GM21360 (cell line): ENCODE results near the gene HAPSTR1.
"Not testable (repeated sequence)": the region's sequence is repeated elsewhere in the genome, so short reads cannot be mapped to it uniquely, and the experiment has no call there.

Experiments used
- ATAC-seq: cut with Tn5 transposase; IDR thresholded peaks from one replicate; pipeline ENCODE4 v1.9.1; 2021; ENCODE audit warnings: mild to moderate bottlenecking, moderate library complexity; ENCODE audit not compliant: unreplicated experiment

Gene HAPSTR1, protein sequence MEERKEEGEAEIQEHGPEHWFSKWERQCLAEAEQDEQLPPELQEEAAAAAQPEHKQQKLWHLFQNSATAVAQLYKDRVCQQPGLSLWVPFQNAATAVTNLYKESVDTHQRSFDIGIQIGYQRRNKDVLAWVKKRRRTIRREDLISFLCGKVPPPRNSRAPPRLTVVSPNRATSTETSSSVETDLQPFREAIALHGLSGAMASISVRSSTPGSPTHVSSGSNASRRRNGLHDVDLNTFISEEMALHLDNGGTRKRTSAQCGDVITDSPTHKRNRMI

DNA sequence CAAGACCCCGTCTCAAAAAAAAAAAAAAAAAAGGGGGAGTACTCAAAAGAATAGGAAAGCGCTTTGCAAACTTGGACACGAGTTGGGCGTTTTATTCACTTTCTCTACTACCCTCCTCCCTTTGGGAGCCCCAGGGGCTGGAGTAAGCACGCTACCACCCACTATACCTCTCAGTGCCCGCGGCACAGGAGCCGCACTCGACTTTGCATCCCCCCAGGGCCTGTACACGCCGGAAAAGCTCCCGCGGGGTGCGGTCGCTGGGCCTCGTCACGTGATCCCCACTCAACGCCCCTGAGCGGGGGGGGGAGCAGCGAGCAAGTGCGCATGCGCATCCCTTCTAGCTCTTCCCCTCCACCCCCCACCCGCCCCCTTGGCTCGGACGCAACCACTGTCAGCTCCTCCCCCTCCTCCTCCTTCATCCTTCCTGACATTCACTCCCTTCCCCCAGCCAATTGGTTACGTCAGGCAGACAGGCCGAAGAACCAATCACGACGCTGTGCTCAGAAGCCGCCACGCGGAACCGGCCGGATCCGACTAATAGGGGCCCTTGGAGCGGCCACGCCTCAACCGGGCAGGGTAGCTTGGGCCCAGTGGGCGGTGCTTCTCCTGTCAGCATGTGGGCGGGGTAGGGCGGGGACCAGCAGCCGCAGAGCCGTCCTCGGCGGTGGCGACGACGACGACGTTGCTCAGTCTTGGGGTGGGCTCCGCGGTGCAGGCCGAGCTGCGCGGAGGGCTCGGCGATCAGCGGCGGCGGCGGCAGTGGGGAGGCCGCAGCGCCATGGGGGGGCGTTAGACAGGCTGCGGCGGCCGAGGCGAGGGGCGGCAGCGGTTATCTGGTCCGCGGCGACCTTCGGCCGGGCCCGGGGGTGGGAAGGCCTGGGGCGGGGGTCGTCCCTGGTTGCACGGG, at the start of gene HAPSTR1:
Gene HAPSTR1 (plus strand): TSS at position 685 of the 907 bp plus-strand sequence. CDS start 401 bp downstream, outside the sequence.
- peak; percentile 85 for ATAC-seq

DNA sequence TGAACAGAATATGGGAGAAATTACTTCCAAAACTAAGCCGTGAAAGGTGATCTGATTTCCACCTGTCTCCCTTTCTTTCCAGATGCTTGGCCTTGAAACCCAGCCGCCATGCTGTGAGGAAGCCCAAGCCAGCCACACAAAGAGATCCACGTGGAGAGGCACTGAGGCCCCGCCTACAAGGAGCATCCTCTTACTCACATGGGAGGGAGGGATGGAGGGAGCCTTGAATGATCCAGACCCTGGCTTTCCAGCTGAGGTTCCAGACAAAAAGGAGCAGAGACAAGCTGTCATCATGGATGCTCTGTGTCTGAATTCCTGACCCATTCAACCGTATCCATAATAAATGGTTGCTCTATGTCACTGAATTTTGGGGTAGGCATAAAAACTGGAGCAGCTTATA, 48.9 kb upstream of the HAPSTR1 start:
- ATAC-seq: no peak

DNA sequence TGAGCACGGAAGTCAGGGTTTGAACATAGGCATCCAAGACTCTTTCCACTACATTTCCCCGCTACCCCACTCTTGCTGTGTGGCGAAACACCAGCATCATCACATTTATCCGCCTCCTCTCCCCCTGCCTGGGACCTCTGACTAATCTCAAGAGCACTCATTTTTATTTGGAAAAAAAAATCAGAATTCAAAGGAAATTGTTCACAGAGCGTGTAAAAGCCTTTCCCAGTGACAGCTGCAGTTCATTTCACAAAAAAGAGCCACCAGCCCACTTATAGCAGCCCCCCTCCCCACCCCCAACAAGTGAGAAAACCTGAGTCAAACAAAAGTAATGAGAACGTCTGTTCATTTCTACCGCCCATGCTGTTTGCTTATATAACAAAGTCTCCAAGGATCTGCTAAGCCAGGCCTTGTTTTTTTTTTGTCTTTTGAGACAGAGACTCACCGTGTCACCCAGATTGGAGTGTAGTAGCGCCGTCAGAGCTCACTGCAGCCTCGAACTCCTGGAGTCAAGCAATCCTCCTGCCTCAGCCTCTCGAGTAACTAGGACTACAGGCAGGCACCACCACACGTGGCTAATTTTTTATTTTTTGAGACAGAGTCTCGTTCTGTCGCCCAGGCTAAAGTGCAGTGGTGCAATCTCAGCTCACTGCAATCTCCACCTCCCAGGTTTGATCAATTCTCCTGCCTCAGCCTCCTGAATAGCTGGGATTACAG, 48.3 kb upstream of the HAPSTR1 start:
- no peak for ATAC-seq

DNA sequence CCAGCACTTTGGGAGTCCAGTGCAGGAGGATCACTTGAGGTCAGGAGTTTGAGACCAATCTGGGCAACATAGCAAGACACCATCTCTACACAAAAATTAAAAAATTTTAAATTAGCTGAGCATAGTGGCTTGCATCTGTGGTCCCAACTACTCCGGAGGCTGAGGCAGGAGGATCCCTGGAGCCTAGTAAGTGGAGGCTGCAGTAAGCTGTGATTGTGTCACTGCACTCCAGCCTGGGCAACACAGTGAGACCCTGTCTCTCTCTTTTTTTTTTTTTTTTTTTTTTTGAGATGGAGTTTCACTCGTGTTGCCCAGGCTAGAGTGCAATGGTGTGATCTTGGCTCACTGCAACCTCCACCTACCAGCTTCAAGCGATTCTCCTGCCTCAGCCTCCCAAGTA, 45.9 kb upstream of the HAPSTR1 start:
- not testable (repeated sequence) for ATAC-seq

DNA sequence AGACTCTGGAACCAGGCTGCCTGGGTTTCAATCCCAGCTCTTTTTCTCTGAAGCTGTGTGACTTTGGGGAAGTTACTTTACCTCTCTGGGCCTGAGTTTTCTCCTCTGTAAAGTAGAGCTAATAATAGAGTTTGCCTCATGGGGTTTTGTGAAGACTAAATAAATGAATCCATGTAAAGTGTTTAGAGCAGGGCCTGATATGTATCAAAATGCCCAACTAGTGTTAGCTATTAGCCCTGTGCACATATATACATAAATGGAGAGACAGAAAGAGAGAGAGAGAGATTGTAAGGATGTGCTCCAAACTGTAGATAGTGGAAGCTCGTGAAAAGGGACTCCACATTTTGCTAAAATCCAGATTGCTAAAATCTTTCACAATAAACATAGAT, 44.8 kb upstream of the HAPSTR1 start:
- no peak for ATAC-seq

DNA sequence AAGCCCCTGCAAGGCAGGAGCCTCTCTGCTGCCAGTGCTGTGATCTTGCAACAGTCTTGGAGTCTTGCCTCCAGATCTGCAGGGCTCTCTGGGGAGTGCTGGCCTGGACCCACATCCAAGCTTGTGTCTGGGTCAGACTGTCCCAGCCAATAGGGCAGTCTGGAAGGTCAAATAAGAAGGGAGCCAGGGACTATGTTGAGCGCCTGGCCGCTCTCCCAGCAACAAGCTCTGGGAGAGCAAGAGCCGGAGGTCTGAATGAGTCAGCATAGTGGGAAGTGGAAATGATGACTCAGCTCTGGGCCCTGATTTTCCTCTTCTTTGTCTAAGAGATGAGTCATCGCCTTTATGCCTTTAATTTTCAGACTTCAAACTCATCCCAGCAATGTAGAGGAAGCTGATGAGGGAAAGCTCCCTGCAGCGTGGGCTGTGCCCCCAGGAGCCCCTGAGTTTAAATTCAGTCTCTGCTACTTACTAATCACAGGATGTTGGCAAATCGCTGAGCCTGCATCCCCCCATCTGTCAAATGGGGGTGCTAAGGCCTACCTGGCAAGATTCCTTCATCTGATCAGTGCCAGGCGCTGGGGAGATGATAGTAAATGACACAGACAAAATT, 43.6 kb upstream of the HAPSTR1 start:
- ATAC-seq: peak; percentile 63

DNA sequence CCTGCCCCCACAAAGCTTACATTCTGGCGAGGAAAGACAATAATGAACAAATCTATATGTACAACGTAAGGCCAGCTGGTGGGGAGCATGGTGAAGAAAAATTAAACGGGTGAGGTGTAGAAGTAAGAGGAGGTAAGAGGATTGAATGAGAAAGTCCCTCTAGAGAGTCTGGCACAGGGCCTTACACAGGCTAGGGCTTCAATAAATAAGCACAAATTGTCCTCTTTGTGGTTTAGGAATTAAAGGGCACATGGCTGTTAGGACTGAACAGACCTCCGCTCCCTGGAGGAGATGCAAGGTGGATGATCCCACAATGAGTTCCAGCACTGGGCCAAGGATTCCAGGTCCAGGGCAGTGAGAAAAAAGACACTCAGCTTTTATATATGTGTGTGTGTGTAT, 43.1 kb upstream of the HAPSTR1 start:
- no peak for ATAC-seq

DNA sequence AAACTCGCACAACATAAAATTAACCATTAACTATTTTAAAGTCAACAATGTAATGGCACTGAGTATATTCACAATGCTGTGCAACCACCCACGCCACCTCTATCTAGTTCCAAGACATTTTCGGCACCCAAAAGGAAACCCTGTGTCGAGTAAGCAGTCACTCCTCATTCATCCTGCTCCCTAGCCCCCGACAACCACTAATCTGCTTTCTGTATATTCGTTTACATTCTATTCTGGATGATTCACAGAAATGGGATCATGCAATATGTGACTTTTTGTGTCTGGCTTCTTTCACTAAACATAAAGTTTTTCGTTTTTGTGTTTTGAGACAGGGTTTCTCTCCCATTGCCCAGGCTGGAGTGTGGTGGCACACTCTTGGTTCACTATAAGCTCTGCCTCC, 42.2 kb upstream of the HAPSTR1 start:
- no peak for ATAC-seq

DNA sequence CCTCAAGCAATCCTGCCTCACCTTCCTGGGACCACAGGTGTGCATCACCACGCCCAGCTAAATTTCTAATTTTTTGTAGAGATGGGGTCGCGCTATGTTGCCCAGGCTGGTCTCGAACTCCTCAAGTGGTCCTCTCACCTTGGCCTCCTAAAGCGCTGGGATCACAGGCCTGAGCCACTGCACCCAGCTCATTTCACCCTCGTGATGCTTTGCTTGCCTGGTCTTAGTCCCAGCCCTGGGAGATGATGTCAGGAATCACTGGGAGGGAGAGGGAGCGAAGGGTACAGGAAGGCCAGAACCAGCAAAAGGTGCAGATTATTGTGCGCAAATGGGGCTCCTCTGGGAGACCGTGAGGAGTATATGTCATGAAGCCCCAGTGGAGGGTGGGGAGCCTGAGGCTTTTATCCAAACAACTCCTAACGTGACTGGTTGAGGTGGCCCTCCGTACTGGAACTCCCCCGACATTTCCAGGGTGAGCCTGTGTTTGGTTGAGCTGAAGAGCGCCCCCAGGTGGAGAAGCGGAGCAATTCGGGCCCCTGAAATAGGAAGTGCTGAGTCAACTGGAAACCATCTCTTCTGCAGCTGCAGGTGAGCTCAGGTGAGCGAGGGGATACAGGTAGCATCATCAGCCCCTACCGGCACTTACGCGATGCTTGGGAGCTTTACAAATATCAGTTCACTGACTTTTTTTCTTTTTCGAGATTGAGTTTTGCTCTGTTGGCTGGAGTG, 41.2 kb upstream of the HAPSTR1 start:
- ATAC-seq: no peak

DNA sequence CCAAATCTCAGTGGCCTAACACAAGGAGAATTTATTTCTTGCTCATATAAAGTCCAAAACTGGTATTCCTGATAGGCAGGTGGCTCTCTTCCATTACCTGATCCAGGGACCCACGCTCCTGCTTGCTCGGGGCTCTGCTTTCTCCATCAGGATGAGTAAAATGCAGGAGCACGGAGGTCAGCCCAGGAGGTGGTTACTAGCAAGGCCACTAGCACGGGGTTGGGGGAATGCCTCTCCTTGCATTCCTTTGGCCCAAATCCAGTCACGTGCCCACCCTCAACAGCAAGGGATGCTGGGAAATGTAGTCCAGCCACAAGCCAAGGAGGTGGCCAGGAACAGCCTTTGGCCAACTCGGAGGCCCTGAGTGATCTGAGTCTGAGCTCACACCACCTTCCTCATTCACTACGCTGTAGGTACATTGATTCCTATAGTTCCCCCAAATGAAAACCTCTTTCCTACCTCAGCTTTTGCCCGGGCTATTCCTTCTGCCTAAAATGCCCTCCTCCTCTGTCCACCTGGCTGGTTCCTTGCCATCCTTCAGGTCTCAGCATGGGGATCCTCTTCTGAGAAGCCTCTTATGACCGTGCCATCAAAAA, 38.3 kb upstream of the HAPSTR1 start:
- ATAC-seq: no peak

DNA sequence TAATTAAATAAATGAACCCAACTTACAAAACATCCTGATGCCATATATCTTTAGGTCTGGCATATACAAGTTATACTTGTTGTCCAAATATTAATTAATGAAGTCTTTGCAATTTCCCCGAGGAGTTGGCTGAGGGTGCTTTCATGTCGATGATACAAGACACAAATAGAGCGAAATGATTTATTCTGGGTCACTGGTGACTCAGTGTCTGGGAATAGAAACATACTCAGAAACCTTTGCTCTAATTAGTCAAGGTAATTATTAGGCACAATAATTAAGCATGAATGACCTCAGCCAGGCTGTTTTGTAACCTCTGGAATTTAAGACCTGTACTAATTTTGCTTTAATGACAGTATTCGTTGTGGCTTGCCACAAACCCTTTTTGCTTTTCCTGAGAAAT, 37.0 kb upstream of the HAPSTR1 start:
- no peak for ATAC-seq

DNA sequence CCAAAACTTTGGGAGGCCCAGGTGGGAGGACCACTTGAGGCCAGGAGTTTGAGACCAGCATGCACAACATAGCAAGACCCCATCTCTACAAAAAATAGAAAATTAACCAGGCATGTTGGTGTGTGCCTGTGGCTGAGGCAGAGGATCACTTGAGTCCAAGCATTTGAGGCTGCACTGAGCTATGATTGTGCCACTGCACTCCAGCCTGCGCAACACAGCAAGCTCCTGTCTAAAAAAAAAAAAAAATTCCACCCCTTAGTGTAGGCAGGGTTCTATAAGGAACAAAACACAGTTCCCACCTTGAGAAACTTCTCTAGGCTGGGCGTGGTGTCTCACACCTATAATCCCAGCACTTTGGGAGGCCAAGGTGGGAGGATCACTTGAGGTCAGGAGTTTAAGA, 36.3 kb upstream of the HAPSTR1 start:
- no peak for ATAC-seq

DNA sequence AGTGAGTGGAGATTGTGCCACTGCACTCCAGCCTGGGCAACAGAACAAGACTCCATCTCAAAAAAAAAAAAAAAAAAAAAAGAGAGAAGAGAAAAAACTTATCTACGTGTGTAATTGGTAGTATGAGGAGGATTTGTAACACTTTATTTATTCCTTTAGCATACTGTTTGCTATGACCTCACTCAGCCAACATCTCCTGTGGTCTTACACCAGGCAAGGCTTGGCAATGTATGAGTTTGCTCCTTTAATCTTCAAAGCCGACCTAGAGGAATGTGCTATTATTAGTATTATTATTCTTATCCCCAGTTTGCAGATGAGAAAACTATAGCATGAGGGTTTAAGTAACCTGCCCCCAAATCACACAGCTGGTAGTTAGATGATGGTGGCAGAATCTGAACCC, 35.8 kb upstream of the HAPSTR1 start:
- ATAC-seq: no peak

DNA sequence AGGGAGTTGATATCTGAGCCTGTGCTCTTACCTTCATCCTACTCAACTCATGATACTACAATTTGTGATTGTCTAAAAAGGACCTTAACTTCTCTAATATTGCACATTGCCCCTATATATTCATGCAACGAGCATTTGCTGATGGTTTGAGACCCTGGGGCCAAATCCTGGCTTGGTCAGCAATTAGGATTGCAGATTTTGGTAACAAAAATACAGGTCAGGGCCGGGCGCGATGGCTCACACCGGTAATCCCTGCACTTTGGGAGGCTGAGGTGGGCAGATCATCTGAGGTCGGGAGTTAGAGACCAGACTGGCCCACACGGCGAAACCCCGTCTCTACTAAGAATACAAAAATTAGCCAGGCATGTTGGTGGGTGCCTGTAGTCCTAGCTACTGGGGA, 35.4 kb upstream of the HAPSTR1 start:
- no peak for ATAC-seq

DNA sequence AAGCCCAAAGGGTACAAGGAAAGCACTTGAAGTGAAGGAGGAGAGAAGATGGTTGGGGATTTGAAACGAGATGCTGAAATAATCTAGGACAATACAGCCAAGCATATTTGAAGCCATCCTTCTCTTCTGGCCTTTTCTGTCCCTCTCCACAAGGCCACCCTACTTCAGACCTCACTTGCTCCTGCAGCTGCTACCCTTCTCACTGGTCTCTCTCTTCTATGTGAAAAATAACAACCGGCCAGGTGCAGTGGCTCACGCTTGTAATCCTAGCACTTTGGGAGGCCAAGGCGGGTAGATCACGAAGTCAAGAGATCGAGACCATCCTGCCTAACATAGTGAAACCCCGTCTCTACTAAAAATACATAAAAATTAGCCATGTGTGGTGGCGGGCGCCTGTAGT, 33.2 kb upstream of the HAPSTR1 start:
- ATAC-seq: no peak

DNA sequence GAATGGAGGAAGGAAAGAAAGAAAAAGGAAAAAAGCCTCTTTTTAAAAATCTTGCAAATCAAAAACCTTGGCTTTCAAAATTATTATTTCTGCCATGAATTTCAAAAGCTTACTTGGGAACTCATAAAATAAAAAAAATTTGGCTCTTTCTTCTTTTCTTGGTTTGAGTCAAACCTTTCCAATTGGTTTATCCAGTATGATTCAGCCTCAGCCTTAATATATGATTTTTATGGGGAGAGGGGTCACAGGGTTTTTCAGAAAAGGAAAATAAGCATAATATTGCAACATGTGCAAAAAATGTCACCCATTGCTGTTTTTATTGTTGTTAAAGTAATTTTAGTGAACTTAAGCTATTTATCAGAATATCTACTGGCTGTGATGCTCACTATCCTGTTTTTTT, 31.2 kb upstream of the HAPSTR1 start:
- no peak for ATAC-seq

DNA sequence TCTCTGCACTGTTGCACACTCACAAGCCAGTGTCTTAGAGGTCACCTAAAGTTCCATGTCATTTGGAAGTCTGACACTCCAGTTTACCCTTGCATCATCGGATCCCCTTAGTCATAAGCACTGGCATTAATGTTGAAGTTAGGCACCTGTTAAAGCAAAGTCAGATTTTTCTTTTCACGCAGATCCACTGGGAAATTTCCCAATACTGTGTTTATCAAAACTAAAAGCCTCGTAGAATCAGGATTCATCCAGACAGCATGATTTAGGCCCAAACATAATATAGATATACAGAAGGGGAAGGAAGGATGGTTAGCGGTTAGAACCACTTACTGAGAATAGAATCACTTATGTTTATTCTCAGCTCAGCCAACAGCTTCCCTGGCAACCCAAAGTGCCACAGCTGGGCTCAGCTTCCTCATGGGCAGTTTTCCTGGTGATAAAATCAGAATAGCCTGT, 30.1 kb upstream of the HAPSTR1 start:
- no peak for ATAC-seq

DNA sequence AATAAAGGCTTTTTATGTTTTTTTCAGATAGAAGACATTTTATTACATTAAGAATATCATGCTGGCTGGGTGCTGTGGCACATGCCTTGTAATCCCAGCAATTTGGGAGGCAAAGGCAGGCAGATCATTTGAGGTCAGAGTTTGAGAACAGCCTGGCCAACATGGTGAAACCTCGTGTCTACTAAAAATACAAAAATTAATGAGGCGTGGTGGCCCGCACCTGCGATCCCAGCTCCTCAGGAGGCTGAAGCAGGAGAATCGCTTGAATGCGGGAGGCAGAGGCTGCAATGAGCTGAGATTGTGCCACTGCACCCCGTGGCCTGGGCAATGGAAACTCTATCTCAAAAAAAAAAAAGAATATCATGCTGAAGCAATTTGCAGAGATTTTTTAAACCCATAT, 29.1 kb upstream of the HAPSTR1 start:
- ATAC-seq: no peak

DNA sequence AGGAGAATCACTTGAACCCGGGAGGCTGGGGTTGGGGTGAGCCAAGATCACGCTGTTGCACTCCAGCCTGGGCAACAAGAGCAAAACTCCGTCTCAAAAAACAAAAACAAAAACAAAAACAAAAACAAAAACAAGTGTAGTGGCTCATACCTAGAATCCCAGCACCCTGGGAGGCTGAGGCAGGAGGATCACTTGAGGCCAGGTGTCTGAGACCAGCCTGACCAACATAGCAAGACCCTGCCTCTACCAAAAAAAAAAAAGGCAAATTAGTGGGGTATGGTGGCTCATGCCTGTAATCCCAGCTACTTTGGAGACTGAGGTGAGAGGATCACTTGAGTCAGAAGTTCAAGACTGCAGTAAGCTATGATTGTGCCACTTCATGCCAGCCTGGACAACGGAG, 26.4 kb upstream of the HAPSTR1 start:
- ATAC-seq: no peak

DNA sequence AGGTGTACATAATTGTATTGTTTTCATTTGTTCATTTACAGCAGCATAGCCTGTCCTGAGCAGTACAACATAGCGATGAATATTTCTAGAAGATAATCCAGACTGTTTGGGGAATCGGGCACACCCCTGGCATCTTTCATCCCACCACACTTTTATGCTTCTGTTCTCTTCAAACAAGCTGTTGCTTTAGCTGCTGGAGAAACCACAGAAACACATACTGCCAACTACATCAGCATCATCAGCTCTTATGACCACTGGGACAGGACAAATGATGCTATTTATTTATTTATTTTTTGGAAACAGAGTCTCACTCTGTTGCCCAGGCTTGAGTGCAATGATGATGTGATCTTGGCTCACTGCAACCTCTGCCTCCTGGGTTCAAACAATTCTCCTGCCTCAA, 22.6 kb upstream of the HAPSTR1 start:
- no peak for ATAC-seq
